ENCODE measurements around the gene SLC25A12. TPM values are rescaled to one million over a fixed set of nuclear protein-coding genes. Genes with fewer than 3 reads are reported as not detected.

The SLC25A12 gene
- polyA plus RNA-seq, 1 donor from 2014 or later = 122 TPM

- TF ChIP-seq TAF1 (IDR thresholded peaks at IDR 0.05; ENCODE audit: low read depth) (no peak), SMC3 (conservative IDR thresholded peaks at IDR 0.05; ENCODE audit: poor library complexity) (no peak), EP300 (conservative IDR thresholded peaks at IDR 0.05; ENCODE audit: poor library complexity, severe bottlenecking) (no peak), POLR2AphosphoS5 (IDR thresholded peaks at IDR 0.05) (no peak), MXI1 (conservative IDR thresholded peaks at IDR 0.05; ENCODE audit: poor library complexity, severe bottlenecking) (no peak), REST (IDR thresholded peaks at IDR 0.05; ENCODE audit: borderline replicate concordance) (no peak), EZH2 (IDR thresholded peaks at IDR 0.05; ENCODE audit: borderline replicate concordance, insufficient read depth, low read length, poor library complexity, severe bottlenecking) (no peak), CTCF (IDR thresholded peaks at IDR 0.05; ENCODE audit: poor library complexity, severe bottlenecking) (no peak), RAD21 (conservative IDR thresholded peaks at IDR 0.05) (no peak)
- H3K9me3 ChIP-seq (ENCODE audit: low read length) = no peaks in the 10 kb centered on the region
- no peak overlapping the region for H3K4me2 ChIP-seq (ENCODE audit: low read length)
Observed at GRCh38 chr2:171793691-171794678, 100.1 kb downstream of the SLC25A12 start.

GRCh38 chr2:171792886-171793580 lies 101.0 kb downstream of the SLC25A12 start:
- H3K27me3 ChIP-seq (ENCODE audit: insufficient read depth, low read depth, low read length) = no peaks in the 10 kb centered on the region
- no peaks in the 10 kb centered on the region for H3F3A ChIP-seq (ENCODE audit: insufficient read depth, low read length, poor library complexity, severe bottlenecking)
- H3K27ac ChIP-seq (ENCODE audit: low read length) = peak overlapping the region; percentile 19
- H3K9me2 ChIP-seq (ENCODE audit: insufficient read depth, low read length) = no peaks in the 10 kb centered on the region
- TF ChIP-seq EZH2 (IDR thresholded peaks at IDR 0.05; ENCODE audit: borderline replicate concordance, insufficient read depth, low read length, poor library complexity, severe bottlenecking) (no peak), REST (IDR thresholded peaks at IDR 0.05; ENCODE audit: borderline replicate concordance) (no peak), TAF1 (IDR thresholded peaks at IDR 0.05; ENCODE audit: low read depth) (no peak), EP300 (conservative IDR thresholded peaks at IDR 0.05; ENCODE audit: poor library complexity, severe bottlenecking) (no peak), POLR2AphosphoS5 (IDR thresholded peaks at IDR 0.05) (no peak), RAD21 (conservative IDR thresholded peaks at IDR 0.05) (no peak), SMC3 (conservative IDR thresholded peaks at IDR 0.05; ENCODE audit: poor library complexity) (no peak), MXI1 (conservative IDR thresholded peaks at IDR 0.05; ENCODE audit: poor library complexity, severe bottlenecking) (no peak), CTCF (IDR thresholded peaks at IDR 0.05; ENCODE audit: poor library complexity, severe bottlenecking) (no peak)
- H3K9me3 ChIP-seq (ENCODE audit: low read length) = no peaks in the 10 kb centered on the region
- H3K79me2 ChIP-seq (replicated peaks; ENCODE audit: insufficient read depth, low read length) = no peaks in the 10 kb centered on the region
- H3K4me3 ChIP-seq (ENCODE audit: low read length) = no peak overlapping the region
- peaks cover 13% of the 10 kb centered on the region for H3K36me3 ChIP-seq (ENCODE audit: insufficient read depth, low read length)
- H3K9ac ChIP-seq (ENCODE audit: low read length) = no peak overlapping the region
- H4K20me1 ChIP-seq (ENCODE audit: insufficient read depth) = no peaks in the 10 kb centered on the region
- H2AFZ ChIP-seq (ENCODE audit: low read depth, low read length) = no peak overlapping the region
- H3K4me2 ChIP-seq (ENCODE audit: low read length) = no peak overlapping the region

More at GRCh38 chr2:171793691-171794678, 100.1 kb downstream of the SLC25A12 start:
- no peaks in the 10 kb centered on the region for H3K79me2 ChIP-seq (replicated peaks; ENCODE audit: insufficient read depth, low read length)
- H3K9ac ChIP-seq (ENCODE audit: low read length) = no peak overlapping the region
- no peak overlapping the region for H3K27ac ChIP-seq (ENCODE audit: low read length)
- H3K36me3 ChIP-seq (ENCODE audit: insufficient read depth, low read length) = peaks cover 9% of the 10 kb centered on the region
- H4K20me1 ChIP-seq (ENCODE audit: insufficient read depth) = no peaks in the 10 kb centered on the region
- no peaks in the 10 kb centered on the region for H3F3A ChIP-seq (ENCODE audit: insufficient read depth, low read length, poor library complexity, severe bottlenecking)
- no peaks in the 10 kb centered on the region for H3K9me2 ChIP-seq (ENCODE audit: insufficient read depth, low read length)
- no peaks in the 10 kb centered on the region for H3K27me3 ChIP-seq (ENCODE audit: insufficient read depth, low read depth, low read length)
- H2AFZ ChIP-seq (ENCODE audit: low read depth, low read length) = no peak overlapping the region
- H3K4me3 ChIP-seq (ENCODE audit: low read length) = no peak overlapping the region

Data from neural cell (in vitro differentiated cells).